ENCODE data around the gene REM1. TPM values are rescaled to one million over a fixed set of nuclear protein-coding genes. Genes with fewer than 3 reads are reported as not detected.
"Not testable (repeated sequence)": the region's sequence is repeated elsewhere in the genome, so short reads cannot be mapped to it uniquely, and the experiment has no call there.

The REM1 gene
- total and polyA plus RNA-seq, 2 donors from 2014 or later, result 2.0 to 2.5 TPM

- FAIRE-seq (no peak), DNase-seq (no peak)
- H3K27me3 ChIP-seq (ENCODE audit: control insufficient read depth, insufficient read depth, low read length), result no peaks in the 10 kb centered on the region
- peaks cover 3 to 24% (median 6%) of the 10 kb centered on the region in 3 donors for H3K4me1 ChIP-seq (ENCODE audit: control insufficient read depth in 2 of 3, insufficient read depth in 2 of 3, low read depth in 1 of 3, low read length in 3 of 3)
- H3K27ac ChIP-seq (ENCODE audit: low read depth in 2 of 2, low read length in 2 of 2), result no peak overlapping the region
- TF ChIP-seq, protein P1, sequence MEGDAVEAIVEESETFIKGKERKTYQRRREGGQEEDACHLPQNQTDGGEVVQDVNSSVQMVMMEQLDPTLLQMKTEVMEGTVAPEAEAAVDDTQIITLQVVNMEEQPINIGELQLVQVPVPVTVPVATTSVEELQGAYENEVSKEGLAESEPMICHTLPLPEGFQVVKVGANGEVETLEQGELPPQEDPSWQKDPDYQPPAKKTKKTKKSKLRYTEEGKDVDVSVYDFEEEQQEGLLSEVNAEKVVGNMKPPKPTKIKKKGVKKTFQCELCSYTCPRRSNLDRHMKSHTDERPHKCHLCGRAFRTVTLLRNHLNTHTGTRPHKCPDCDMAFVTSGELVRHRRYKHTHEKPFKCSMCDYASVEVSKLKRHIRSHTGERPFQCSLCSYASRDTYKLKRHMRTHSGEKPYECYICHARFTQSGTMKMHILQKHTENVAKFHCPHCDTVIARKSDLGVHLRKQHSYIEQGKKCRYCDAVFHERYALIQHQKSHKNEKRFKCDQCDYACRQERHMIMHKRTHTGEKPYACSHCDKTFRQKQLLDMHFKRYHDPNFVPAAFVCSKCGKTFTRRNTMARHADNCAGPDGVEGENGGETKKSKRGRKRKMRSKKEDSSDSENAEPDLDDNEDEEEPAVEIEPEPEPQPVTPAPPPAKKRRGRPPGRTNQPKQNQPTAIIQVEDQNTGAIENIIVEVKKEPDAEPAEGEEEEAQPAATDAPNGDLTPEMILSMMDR (IDR thresholded peaks at IDR 0.05; ENCODE audit: borderline replicate concordance, extremely low read depth, insufficient read depth), result no peak
- H3K9ac ChIP-seq (ENCODE audit: low read length in 3 of 3), result no peak overlapping the region
- peaks cover 0 to 3% (median 0%) of the 10 kb centered on the region in 3 donors for H3K36me3 ChIP-seq (ENCODE audit: control insufficient read depth in 2 of 3, insufficient read depth in 3 of 3, low read length in 3 of 3)
- no peaks in the 10 kb centered on the region for H3K9me3 ChIP-seq (ENCODE audit: control insufficient read depth in 2 of 3, insufficient read depth in 1 of 3, low read length in 3 of 3)
- no peak overlapping the region for H3K4me3 ChIP-seq (ENCODE audit: low read length in 3 of 3)
- intact Hi-C loops (cut with DNase I), result no loop called here
Observed at GRCh38 chr20:31516651-31517050, 41.6 kb downstream of the REM1 start.

- Histone ChIP-seq H3K9me3 (ENCODE audit: control insufficient read depth in 2 of 3, insufficient read depth in 1 of 3, low read length in 3 of 3) (no peaks in the 10 kb centered on the region), H3K27ac (ENCODE audit: low read depth in 2 of 2, low read length in 2 of 2) (no peak overlapping the region), H3K27me3 (ENCODE audit: control insufficient read depth, insufficient read depth, low read length) (no peaks in the 10 kb centered on the region), H3K9ac (ENCODE audit: low read length in 3 of 3) (no peak overlapping the region), H3K36me3 (ENCODE audit: control insufficient read depth in 2 of 3, insufficient read depth in 3 of 3, low read length in 3 of 3) (peaks cover 0 to 3% (median 0%) of the 10 kb centered on the region in 3 donors), H3K4me1 (ENCODE audit: control insufficient read depth in 2 of 3, insufficient read depth in 2 of 3, low read depth in 1 of 3, low read length in 3 of 3) (peaks cover 3 to 24% (median 6%) of the 10 kb centered on the region in 3 donors), H3K4me3 (ENCODE audit: low read length in 3 of 3) (no peak overlapping the region)
- FAIRE-seq (no peak), DNase-seq (peak in 2 of 5 donors; percentile 24 to 42)
- intact Hi-C loops (cut with DNase I), result no loop called here
- TF ChIP-seq, protein P1 (IDR thresholded peaks at IDR 0.05; ENCODE audit: borderline replicate concordance, extremely low read depth, insufficient read depth), result no peak
Observed at GRCh38 chr20:31517373-31517772, 42.3 kb downstream of the REM1 start.

- H3K9ac ChIP-seq (ENCODE audit: low read length in 3 of 3); H3K4me3 ChIP-seq (ENCODE audit: low read length in 3 of 3); DNase-seq; H3K36me3 ChIP-seq (ENCODE audit: control insufficient read depth in 2 of 3, insufficient read depth in 3 of 3, low read length in 3 of 3); H3K27me3 ChIP-seq (ENCODE audit: control insufficient read depth, insufficient read depth, low read length); H3K27ac ChIP-seq (ENCODE audit: low read depth in 2 of 2, low read length in 2 of 2); H3K9me3 ChIP-seq (ENCODE audit: control insufficient read depth in 2 of 3, insufficient read depth in 1 of 3, low read length in 3 of 3); intact Hi-C loops (cut with DNase I); FAIRE-seq: not testable (repeated sequence)
- peaks cover 0 to 10% (median 0%) of the 10 kb centered on the region in 3 donors for H3K4me1 ChIP-seq (ENCODE audit: control insufficient read depth in 2 of 3, insufficient read depth in 2 of 3, low read depth in 1 of 3, low read length in 3 of 3)
Observed at GRCh38 chr20:31521267-31521666, 46.2 kb downstream of the REM1 start.

- TF ChIP-seq, protein P1 (IDR thresholded peaks at IDR 0.05; ENCODE audit: borderline replicate concordance, extremely low read depth, insufficient read depth), result no peak
- no peaks in the 10 kb centered on the region for H3K4me1 ChIP-seq (ENCODE audit: control insufficient read depth in 2 of 3, insufficient read depth in 2 of 3, low read depth in 1 of 3, low read length in 3 of 3)
- no peaks in the 10 kb centered on the region for H3K27me3 ChIP-seq (ENCODE audit: control insufficient read depth, insufficient read depth, low read length)
- no peak overlapping the region for H3K27ac ChIP-seq (ENCODE audit: low read depth in 2 of 2, low read length in 2 of 2)
- intact Hi-C loops (cut with DNase I), result no loop called here
- no peak overlapping the region for H3K9ac ChIP-seq (ENCODE audit: low read length in 3 of 3)
- H3K36me3 ChIP-seq (ENCODE audit: control insufficient read depth in 2 of 3, insufficient read depth in 3 of 3, low read length in 3 of 3), result no peaks in the 10 kb centered on the region
- H3K9me3 ChIP-seq (ENCODE audit: control insufficient read depth in 2 of 3, insufficient read depth in 1 of 3, low read length in 3 of 3), result no peaks in the 10 kb centered on the region
- DNase-seq (no peak), FAIRE-seq (no peak)
- H3K4me3 ChIP-seq (ENCODE audit: low read length in 3 of 3), result no peak overlapping the region
Observed at GRCh38 chr20:31522731-31523130, 47.6 kb downstream of the REM1 start.
